AG09319 (cell line): ENCODE measurements around the gene SEC14L6.
"Not testable (repeated sequence)": the region's sequence is repeated elsewhere in the genome, so short reads cannot be mapped to it uniquely, and the experiment has no call there.

Experiments used
- DNase-seq: peaks from one replicate; pipeline ENCODE4 v3.0.0-alpha.2; 2010; ENCODE audit warnings: low read depth; ENCODE audit errors: extremely low read depth
- TF ChIP-seq, protein P1 (sequence below): IDR thresholded peaks from 2 replicates; pipeline ENCODE4 v1.5.1; 2011; ENCODE audit warnings: low read depth, mild to moderate bottlenecking, inconsistent platforms, low read length, moderate library complexity

SEC14L6 gene

DNA sequence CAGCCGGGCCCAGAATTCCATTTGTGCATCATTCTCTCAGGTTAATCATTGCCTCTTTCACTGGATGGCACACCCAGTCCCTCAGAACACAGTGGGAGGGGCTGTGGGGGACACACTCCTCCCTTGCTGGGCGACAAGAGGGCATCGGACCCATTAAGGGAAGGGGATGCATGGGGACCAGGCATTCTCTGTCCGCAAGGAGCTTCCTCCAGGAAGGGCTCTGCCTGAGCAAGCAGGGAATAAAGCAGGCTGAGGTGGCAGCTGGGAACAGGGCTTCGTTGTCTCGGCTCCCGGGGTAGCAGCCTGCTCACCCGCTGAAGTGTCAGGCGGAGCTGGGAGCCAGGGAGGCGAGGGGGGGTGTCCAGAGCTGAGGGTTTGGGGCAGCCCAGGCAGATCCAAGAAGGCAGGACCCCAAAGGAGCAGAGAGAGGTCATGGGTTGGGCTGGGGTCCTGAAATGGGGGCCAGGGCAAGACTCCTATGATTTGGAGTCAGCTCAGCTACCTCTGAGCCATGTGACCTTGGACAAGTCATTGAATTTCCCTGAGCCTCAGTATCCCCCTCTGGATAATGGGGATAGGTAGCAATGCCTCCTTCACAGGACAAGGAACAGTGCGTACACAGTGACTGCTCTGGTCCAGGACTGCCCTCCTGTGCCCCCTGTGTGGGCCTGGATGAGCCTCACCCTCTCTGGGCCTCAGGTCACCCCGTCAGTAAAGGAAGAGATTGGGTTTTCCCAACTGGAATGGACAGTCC lies 26.5 kb upstream of the SEC14L6 start:
- no peak for DNase-seq
- TF ChIP-seq, protein P1, sequence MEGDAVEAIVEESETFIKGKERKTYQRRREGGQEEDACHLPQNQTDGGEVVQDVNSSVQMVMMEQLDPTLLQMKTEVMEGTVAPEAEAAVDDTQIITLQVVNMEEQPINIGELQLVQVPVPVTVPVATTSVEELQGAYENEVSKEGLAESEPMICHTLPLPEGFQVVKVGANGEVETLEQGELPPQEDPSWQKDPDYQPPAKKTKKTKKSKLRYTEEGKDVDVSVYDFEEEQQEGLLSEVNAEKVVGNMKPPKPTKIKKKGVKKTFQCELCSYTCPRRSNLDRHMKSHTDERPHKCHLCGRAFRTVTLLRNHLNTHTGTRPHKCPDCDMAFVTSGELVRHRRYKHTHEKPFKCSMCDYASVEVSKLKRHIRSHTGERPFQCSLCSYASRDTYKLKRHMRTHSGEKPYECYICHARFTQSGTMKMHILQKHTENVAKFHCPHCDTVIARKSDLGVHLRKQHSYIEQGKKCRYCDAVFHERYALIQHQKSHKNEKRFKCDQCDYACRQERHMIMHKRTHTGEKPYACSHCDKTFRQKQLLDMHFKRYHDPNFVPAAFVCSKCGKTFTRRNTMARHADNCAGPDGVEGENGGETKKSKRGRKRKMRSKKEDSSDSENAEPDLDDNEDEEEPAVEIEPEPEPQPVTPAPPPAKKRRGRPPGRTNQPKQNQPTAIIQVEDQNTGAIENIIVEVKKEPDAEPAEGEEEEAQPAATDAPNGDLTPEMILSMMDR, result no peak

DNA sequence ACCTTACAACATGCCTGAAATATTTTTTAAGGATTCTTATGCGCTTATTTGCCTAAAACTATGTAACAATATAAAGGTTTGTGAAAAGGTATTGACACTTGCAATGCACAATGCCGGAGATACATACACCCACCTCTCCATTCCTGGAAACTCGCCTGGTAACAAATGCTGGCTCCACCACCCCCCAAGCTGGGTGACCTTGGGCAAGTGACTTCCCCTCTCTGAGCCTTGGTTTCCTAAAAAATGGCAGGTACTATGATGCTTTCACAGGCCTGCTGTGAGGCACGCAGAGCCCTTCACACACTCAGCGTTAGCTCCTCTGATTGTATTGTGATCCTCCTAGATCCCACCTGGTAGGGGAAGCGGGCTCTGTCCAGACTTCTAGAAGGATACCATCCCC lies 25.7 kb upstream of the SEC14L6 start:
- DNase-seq, result no peak
- TF ChIP-seq, protein P1, result no peak

DNA sequence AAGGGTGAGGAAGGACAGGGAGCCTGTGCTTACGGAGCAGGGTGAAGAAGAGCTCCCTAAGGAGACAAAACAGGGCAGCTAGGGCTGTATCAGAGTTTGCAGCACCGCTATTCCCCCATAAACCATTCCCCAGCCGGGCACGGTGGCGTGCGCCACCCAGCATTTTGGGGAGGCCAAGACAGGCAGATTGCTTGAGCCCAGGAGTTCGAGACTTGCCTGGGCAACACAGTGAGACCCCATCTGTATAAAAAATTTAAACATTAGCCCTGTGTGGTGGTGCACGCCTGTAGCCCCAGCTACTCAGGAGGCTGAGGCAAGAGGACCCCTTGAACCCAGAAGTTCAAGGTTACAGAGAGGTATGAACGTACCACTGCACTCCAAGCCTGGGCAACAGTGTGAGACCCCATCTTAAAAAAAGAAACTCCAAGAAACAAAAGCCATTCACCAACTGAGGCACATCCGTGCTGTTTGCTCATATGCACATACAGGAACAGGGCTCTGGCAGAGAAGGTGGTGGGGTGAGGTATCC lies 23.2 kb upstream of the SEC14L6 start:
- DNase-seq, result no peak
- TF ChIP-seq, protein P1, result no peak

DNA sequence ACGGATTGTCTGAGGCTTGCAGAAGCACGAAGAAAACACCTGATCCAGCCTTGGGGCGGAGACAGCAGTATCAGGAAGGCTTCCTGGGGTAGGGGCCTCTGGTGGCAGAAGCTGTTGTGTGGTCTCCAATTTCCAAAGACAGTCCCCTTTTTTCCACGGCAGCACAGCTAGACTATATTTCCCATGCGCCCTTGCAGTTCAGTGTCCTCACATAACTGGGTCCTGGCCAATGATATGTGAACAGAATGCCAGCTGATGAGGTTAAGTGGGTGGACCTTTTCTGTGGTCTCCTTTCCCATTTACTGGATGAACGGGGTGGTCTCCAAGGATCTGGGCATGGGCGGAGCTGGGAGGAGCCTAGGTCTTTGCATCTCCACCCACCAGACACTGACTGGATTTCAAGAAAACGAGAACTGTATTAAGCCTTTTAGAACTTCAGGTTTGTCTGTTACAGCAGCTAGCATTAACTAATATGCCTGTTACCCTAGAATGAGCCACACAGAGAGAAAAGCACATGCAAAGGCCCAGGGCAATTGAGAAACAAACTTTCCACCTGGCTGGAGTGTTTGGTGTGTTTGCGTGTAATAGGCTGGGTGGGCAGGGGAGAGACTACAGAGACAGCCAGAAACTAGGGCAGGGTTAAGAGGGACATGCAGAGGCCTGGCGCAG lies 21.7 kb upstream of the SEC14L6 start:
- no peak for DNase-seq

DNA sequence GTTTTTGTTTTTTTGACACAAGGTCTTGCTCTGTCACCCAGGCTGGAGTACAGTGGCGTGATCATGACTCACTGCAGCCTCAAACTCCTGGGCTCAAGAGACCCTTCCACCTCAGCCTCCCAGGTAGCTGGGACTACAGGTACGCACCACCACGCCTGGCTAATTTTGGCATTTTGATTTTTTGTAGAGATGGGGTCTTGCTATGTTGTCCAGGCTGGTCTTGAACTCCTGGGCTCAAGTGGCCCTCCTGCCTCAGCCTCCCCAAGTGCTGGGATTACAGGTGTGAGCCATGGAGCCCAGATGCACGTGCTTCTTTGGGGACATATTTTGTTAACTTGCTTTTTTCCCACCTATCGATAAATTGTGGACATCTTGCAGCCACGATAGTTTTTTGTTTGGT lies 20.7 kb upstream of the SEC14L6 start:
- not testable (repeated sequence) for DNase-seq

More for the DNA sequence above, 21.7 kb upstream of the SEC14L6 start:
- TF ChIP-seq, protein P1, result no peak

DNA sequence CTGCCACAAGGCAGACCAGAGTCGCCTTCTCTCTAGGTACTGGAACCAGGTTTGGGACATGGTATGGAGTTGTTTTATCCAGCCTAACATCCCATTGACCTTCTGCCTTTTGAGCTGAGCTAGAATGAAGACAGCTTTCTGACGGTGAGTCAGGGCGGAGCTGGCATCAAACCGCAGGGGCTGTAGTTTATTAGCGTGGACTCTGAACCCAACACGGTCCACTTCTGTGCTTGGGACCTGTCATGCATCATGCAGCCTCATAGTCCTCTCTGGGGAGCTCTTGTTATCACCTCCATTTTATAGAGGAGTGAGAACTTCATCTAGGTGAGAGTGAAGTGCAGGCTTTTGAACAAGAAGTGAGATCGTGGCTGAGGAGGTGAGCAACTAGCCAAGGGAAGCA lies 19.6 kb upstream of the SEC14L6 start:
- DNase-seq, result no peak
- TF ChIP-seq, protein P1, result no peak

DNA sequence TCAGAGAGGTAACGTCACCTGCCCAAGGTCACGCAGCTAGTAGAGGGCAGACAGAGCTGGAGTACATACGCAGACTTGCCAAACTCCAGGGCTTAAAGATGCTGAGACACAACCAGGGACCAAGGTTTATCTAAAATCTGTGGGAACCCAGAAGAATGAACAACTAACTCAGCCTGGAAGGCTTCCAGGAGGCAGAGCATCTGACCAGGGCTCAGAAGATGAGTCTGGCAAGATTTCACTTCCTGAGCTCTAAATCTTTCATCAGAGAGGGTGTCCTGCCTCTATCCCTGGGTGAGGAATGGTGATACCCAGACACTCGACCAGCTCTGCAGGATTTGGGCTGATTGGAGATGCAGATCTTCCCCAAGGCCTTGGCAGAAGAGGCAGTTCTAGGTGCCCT lies 18.8 kb upstream of the SEC14L6 start:
- TF ChIP-seq, protein P1, result no peak
- no peak for DNase-seq
